Measurements from ENCODE around the gene MEGF8. TPM values are rescaled to one million over a fixed set of nuclear protein-coding genes. Genes with fewer than 3 reads are reported as not detected.

MEGF8 gene
- polyA plus RNA-seq, 12 donors = 19.3 to 31.5 (median 23.5) TPM; not detected in 1

DNA sequence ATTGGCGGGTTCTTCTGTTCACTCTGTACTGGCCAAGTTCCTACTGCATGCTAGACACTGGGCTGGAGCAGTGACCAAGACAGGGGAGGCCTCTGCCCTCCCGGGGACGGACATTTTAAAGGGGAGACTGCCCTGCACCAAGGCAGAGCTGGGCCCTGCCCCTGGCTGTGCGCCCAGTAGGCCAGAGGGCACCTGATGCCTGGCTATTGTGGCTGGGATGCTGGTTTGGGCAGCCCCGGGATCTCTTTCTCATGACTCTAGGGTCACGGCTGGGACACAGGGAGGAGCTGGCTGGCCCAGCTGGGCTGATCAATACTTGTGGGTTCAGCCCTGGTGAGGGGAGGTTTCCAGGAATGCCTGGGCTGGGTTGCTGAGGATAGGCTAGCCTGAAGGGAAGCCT lies 84.0 kb downstream of the MEGF8 start:
- DNase-seq = no peak

DNA sequence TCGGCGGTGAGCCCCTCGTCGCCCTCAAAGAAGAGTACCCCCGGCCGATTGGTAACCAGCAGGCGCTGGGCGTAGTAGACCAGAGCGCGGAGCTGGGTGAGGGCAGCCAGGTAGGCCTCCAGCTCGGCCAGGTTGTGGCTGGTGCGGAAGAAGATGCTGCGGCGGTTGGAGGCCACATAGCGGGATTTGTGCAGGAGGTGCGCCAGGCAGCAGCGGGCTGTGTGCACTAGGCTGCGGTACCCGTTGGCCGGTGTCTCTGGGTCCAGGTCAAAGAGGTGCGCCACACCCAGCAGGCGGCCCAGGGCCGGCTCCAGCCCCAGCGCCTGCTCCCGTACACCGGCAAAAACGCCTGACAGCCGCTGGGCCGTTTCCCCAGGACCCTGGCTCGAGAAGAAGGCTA lies 84.9 kb downstream of the MEGF8 start:
- no peak for DNase-seq

GRCh38 chr19:42411581-42412178 lies 86.2 kb downstream of the MEGF8 start:
- no peak for DNase-seq

GRCh38 chr19:42412227-42412626 lies 86.8 kb downstream of the MEGF8 start:
- no peak for DNase-seq

DNA sequence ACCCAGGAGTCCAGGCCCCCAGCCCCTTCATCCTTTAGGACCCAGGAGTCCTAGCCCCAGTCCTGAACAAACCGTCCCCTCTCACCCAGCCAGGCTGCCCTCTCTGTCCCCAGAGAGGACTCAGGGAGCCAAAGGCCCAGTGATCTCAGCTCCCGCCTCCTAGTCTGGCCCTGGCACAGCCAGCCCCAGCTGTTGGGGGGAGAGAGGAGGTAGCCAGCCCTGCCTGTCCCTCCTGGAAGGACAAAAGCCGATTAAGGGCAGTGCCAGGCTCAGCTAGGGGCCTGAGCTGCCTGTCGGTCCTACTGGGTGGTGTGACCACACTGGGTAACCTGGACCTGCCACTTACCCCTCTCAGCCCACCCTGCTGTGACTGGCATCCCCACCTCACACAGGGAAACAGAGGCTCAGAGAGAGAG lies 87.2 kb downstream of the MEGF8 start:
- no peak for DNase-seq

DNA sequence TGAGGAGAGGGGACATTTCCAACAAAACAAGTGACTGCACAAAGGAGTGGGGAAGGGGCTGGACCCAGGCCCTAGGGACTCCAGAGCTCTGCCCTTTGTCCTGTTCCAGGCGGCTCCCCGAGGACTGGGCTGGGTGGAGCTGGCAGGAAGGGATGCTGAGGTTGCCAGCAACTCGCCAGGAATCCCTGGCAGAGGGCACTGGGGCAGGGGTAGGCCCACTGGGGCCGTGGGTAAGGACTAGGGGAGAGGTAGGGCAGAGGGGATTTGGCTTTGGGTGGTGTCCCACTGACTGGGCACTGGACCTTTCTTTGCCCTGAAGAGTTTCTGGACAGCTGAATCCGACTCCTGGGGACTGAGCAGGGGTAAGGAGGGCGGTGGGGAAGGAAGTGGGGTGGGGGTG lies 93.9 kb downstream of the MEGF8 start:
- DNase-seq = no peak

DNA sequence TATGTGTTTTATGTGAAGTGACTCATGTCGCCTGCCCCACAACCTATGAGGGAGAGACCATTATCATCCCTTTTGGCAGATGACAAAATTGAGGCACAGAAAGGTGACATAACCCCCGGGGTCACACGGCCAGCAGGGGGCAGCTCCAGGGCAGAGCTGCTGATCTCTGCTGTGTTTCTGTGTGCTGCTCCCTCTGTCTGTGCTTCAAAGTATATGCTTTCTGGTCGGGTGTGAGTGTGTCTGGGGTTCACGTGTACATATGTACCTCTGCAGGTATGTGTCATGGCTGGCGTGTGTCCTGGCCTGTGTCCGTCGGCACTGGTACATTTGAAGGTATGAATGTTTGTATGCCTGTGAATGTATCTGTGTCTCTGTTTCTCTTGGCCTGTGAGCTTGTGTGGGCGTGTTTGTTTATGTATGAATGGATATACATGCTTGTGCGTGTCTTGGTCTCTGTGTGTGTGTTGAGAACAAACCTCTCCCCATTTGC lies 94.7 kb downstream of the MEGF8 start:
- DNase-seq = no peak

DNA sequence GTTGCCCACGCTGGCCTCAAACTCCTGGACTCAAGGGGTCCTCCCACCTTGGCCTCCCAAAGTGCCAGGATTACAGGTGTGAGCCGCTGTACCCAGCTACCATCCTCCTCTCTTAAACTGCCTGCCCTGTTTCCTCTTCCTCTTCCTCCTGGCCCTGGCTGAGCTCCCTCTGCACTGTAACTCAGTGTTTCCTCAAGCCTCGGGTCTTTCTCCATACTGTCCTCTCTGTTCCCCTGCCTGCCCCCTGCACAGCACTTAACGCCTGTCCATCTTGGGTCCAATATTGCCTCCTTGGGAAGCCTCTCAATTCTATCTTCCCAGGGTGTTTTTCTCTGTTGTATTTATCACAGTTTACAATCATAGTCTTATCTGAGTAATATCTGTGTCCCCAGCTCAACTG lies 95.7 kb downstream of the MEGF8 start:
- no peak for DNase-seq

DNA sequence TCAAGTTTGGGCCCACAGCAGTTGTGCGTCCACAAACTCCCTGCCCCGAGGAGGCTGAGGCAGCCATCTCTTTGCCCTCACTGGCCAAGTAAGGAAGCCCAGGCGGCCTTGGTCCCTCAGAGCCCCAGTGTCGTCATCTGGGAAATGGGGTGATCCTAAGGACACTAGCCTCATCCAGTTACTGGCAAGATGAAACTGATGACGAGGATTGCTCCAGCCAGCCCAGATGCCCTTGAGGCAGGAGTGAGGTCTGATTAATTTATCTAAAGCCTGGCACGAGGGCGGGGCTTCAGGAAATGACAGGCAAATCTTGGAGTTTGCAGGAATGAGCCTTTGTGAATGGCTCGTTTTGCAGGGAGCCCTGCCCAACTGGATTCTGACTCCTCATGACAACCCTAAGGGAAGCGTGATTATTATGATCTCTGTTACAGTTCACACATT lies 96.2 kb downstream of the MEGF8 start:
- no peak for DNase-seq

GRCh38 chr19:42422092-42422900 lies 96.9 kb downstream of the MEGF8 start:
- no peak for DNase-seq

DNA sequence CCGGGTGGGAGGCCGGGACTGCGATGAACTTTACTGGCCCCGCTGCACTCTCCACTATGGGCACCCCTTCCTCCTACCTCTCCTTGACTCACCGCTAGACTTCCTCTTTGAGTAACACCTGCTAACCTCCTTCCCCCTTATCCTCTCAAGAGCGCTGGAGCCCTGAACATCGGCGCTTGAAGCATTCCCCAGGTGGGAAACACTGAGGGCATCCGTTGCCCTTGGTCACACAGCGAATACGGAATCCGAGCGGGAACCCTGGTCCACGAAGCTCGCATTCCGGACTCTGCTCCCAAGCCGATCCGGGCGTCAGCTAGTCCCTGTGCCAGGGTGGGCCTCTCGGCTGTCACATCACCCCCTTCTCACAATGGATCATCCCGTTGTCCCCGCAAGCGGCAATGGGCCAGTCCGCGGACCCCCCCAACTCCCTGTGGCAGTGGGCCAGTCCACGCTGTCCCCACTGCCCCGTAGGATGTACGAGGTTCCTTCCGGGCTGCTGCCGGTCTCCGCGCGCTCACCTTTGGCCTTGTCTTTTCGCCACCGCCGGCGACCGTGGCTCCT lies 97.5 kb downstream of the MEGF8 start:
- peak; percentile 43 for DNase-seq

GRCh38 chr19:42423462-42424344 lies 98.3 kb downstream of the MEGF8 start:
- DNase-seq = peak; percentile 87

GRCh38 chr19:42424345-42424707 lies 98.9 kb downstream of the MEGF8 start:
- DNase-seq = no peak

DNA sequence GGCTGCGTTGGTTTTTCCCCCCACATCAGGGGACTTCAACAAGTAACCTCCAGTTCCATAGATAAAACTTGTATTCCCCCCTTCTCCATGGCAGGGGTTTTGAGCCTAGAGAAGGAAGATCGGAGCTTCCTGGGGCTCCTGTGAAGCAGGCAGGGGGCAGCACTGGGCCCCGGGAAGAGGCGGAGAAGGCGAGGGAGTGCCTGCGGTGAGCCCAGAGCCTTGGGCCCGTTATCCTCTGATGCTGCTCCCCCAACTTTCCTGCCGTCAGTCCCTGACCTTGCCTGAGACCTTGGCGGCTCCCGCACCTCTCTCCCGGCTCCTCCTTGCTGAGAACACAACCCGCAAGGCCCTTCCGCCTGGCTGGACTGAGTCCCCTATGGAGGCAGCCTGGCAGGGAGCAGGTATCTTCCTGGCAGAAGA lies 99.3 kb downstream of the MEGF8 start:
- DNase-seq = no peak

- DNase-seq = no peak
Observed at GRCh38 chr19:42426643-42427042, 101.2 kb downstream of the MEGF8 start.

DNA sequence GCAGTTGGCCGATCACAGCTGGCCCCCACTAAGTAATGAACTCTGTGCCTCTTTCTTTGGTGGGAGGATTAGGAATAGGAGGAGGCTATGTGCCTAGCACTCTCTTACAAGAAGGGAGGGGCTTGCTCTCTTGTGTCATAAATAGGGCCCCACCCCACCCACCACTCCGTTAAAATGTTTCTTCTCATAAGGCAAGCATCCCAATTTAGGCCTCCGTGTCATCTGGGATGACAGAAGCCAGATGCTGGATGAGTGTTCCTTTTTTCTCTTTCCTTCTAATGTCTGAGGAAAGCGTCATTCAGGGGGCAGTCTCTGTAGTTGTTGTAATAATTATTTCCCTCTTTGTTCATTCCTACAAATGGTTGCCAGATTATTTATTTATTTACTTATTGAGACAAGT lies 101.9 kb downstream of the MEGF8 start, which contains the start of gene LIPE:
LIPE (minus strand) TSS at position 76 of the 400 bp plus-strand sequence. CDS start 239 bp downstream, outside the sequence.
- no peak for DNase-seq

Other genes starting within 250 kb of the MEGF8 start
- 10 to 100 TPM in 3 of 12 donors, 1 to 10 TPM in 8, not detected in 1; 7.2 to 13.3 (median 9.2) TPM for gene ZNF574, start 249.5 kb upstream of the MEGF8 start, polyA plus RNA-seq (ENCODE audit: insufficient read length in 12 of 12)
- 1 to 10 TPM in 10 of 12 donors, under 1 TPM in 1, not detected in 1; 0.92 to 6.1 (median 1.4) TPM for gene POU2F2, start 193.2 kb upstream of the MEGF8 start, polyA plus RNA-seq (ENCODE audit: insufficient read length in 12 of 12)
- gene DEDD2, start 108.0 kb upstream of the MEGF8 start, polyA plus RNA-seq (ENCODE audit: insufficient read length in 12 of 12) = 10 to 100 TPM in 9 of 12 donors, 1 to 10 TPM in 1, not detected in 2; 9.9 to 17.4 (median 12.0) TPM
- gene ZNF526, start 105.3 kb upstream of the MEGF8 start, polyA plus RNA-seq (ENCODE audit: insufficient read length in 12 of 12) = 1 to 10 TPM in 11 of 12 donors, not detected in 1; 4.5 to 8.4 (median 6.8) TPM
- gene GSK3A, start 83.0 kb upstream of the MEGF8 start, polyA plus RNA-seq (ENCODE audit: insufficient read length in 12 of 12) = 10 to 100 TPM in 11 of 12 donors, not detected in 1; 36.1 to 84.0 (median 42.9) TPM
- gene ERF, start 70.5 kb upstream of the MEGF8 start, polyA plus RNA-seq (ENCODE audit: insufficient read length in 12 of 12) = 10 to 100 TPM in 11 of 12 donors, not detected in 1; 27.1 to 66.4 (median 32.7) TPM
- 10 to 100 TPM in 11 of 12 donors, not detected in 1; 25.3 to 66.6 (median 31.6) TPM for gene CIC, start 56.4 kb upstream of the MEGF8 start, polyA plus RNA-seq (ENCODE audit: insufficient read length in 12 of 12)
- gene PRR19, start 23.5 kb upstream of the MEGF8 start, polyA plus RNA-seq (ENCODE audit: insufficient read length in 12 of 12) = 1 to 10 TPM in 2 of 12 donors, under 1 TPM in 8, not detected in 2; 0.34 to 1.8 (median 0.62) TPM
- 10 to 100 TPM in 11 of 12 donors, not detected in 1; 20.2 to 37.1 (median 28.1) TPM for gene PAFAH1B3, start 23.0 kb upstream of the MEGF8 start, polyA plus RNA-seq (ENCODE audit: insufficient read length in 12 of 12)
- gene TMEM145, start 12.3 kb upstream of the MEGF8 start, polyA plus RNA-seq (ENCODE audit: insufficient read length in 12 of 12) = under 1 TPM in 10 of 12 donors, not detected in 2; 0.12 to 0.56 (median 0.26) TPM
- 1 to 10 TPM in 2 of 12 donors, under 1 TPM in 3, not detected in 7; 0.47 to 4.1 (median 0.61) TPM for gene CNFN, start 64.7 kb downstream of the MEGF8 start, polyA plus RNA-seq (ENCODE audit: insufficient read length in 12 of 12)
- gene LIPE, start 101.8 kb downstream of the MEGF8 start, polyA plus RNA-seq (ENCODE audit: insufficient read length in 12 of 12) = 10 to 100 TPM in 2 of 12 donors, 1 to 10 TPM in 9, not detected in 1; 4.0 to 20.1 (median 7.2) TPM
- 1 to 10 TPM in 3 of 12 donors, not detected in 9; 1.5 to 3.2 (median 2.0) TPM for gene CXCL17, start 117.3 kb downstream of the MEGF8 start, polyA plus RNA-seq (ENCODE audit: insufficient read length in 12 of 12)
- gene CEACAM1, start 202.8 kb downstream of the MEGF8 start, polyA plus RNA-seq (ENCODE audit: insufficient read length in 12 of 12) = 10 to 100 TPM in 1 of 12 donors, 1 to 10 TPM in 10, not detected in 1; 1.1 to 20.0 (median 2.0) TPM

Data from muscle of arm (tissue), 12 donors.